ENCODE results near the gene SUSD3.

SUSD3 gene

DNA sequence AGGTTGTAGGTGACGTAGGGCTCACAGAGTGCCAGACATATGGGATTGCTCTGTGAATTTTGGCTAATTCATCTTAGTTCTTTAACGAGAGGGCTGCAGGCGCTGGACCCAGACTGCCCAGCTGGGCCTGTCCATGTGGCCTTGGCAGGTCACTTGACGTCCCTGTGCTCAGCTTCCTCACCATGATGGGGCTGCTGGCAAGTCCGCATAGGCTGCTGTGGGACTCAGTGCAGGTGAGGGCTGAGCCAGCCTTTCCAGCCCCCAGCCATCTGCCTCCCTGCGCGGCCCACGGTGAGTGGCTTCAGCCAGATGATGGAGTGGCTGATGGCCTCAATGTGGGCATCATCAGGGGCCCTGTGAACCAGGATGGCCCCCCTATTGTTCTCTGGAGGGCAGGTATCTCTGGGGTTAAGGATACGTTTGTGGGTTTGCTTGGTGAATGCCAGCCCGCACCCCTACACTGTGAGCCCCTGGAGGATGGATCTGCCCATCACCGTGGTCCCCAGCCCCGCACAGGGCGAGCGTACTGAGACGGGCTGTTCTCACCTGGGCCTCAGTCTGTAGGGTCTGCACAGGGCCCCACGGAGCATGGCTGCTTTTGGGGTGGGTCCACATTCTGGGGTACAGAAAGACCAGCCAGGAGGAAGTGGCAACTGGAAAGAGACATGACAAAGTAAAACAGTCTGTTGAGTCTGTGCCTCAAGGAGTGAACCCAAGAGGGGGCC lies 41.2 kb downstream of the SUSD3 start:
- TF ChIP-seq, protein P1, sequence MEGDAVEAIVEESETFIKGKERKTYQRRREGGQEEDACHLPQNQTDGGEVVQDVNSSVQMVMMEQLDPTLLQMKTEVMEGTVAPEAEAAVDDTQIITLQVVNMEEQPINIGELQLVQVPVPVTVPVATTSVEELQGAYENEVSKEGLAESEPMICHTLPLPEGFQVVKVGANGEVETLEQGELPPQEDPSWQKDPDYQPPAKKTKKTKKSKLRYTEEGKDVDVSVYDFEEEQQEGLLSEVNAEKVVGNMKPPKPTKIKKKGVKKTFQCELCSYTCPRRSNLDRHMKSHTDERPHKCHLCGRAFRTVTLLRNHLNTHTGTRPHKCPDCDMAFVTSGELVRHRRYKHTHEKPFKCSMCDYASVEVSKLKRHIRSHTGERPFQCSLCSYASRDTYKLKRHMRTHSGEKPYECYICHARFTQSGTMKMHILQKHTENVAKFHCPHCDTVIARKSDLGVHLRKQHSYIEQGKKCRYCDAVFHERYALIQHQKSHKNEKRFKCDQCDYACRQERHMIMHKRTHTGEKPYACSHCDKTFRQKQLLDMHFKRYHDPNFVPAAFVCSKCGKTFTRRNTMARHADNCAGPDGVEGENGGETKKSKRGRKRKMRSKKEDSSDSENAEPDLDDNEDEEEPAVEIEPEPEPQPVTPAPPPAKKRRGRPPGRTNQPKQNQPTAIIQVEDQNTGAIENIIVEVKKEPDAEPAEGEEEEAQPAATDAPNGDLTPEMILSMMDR (IDR thresholded peaks at IDR 0.05), result no peak

DNA sequence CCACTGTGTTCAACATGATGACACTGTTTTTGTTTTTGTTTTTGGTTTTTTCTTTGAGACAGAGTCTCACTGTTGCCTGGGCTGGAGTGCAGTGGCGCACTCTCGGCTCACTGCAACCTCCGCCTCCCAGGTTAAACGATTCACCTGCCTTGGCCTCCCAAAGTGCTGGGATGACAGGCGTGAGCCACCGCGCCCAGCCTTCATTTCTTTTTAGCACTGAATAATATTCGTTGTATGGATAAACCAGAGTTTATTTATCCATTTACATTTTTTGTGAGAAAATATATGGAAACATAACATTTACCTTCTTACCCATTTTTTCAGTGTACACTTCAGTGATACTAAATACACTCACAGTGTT lies 41.8 kb downstream of the SUSD3 start:
- TF ChIP-seq, protein P1 (IDR thresholded peaks at IDR 0.05), result no peak

DNA sequence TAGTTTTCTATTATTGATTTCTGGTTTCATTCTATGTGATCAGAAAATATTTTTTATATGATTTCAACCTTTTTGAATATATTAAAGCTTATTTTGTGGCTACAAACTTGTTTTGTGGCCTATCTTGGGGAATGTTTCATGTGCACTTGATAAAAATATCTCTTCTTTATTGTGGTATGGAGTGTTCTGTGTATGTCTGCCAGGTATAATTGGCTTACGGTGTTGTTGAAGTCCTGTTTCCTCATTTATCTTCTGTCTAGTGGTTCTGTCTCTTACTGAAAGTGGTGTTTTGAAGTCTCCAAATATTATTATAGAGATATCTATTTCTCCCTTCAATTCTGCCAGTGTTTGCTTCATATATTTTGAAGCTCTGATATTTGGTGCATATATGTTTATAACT lies 47.1 kb downstream of the SUSD3 start:
- TF ChIP-seq, protein P1 (IDR thresholded peaks at IDR 0.05), result no peak

DNA sequence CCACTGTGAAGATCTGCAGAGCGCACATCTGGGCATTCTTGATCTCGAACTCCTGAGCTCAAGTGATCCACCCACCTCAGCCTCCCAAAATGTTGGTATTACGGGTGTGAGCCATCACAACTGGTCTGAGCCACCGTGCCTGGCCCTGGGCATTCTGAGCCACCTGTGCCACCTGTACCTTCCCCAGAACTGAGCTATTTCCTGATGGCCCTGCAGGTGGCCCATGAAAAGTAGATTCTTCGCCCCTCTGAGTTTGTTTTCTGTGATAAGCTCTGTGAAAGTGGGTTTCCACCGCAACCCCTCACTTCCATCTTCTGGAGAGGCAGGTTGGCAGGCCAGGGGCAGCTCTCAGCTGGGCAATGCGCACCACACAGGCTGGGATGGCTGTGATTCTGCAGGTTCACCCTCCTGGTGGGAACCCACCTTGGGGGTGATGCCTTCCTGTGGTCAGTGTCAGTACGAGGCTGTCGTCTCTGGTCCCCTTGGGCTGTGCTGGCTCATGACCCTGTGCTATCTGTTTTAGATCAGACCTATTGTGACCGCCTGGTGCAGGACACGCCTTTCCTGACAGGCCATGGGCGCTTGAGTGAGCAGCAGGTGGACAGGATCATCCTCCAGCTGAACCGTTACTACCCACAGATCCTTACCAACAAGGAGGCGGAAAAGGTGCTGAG lies 48.8 kb downstream of the SUSD3 start:
- TF ChIP-seq, protein P1 (IDR thresholded peaks at IDR 0.05), result no peak

DNA sequence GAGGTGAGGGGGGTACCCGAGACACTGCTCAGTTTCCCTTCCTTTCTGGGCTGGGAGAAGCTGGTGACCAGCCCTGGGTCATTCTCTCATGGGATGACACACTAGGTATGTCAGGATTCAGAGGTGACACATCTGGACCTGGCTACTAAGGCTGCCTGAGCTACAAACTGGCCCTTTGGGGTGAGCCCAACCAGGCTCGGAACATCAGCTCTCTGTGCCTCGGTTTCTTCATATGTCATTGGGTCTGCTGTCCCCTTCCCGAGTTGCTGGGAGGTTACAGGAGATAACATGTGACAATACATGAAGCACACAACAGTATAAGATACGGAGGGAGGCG lies 49.3 kb downstream of the SUSD3 start:
- TF ChIP-seq, protein P1 (IDR thresholded peaks at IDR 0.05), result no peak

DNA sequence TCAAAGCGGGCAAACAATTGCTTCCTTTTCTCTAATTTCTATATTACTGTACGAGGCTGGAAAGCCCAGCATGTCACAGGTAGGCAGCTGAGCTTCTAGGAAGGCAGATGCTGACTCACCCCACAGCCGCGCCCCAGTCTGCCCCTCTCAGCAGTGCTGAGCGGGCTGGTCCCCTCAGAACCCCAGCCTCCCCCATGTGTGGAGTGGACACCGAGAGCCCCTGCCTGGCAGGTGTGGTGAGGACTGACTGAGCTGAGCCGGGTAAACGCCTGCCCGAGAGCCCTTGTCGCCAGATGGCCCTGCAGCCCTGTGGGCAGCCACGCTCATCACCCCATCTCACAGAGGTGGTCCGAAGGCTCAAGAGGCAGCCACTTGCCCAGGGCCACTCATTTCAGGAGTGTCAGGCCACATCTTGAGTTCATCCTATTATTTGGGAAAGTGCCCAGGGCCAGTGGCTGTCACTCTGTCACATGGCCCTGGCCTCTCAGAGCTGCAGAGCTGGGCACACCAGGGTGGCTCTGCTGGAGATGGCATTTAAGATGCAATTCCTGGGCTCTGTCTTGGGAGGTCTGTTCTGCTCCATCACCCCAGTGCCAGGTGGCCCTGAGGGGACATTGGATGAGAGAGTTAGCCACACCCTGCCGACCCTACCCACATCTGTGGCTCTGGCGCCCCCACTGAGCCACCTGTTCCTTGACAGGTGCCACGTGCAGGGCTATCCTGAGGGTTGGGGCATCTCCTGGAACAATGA lies 50.0 kb downstream of the SUSD3 start:
- TF ChIP-seq, protein P1 (IDR thresholded peaks at IDR 0.05), result no peak

DNA sequence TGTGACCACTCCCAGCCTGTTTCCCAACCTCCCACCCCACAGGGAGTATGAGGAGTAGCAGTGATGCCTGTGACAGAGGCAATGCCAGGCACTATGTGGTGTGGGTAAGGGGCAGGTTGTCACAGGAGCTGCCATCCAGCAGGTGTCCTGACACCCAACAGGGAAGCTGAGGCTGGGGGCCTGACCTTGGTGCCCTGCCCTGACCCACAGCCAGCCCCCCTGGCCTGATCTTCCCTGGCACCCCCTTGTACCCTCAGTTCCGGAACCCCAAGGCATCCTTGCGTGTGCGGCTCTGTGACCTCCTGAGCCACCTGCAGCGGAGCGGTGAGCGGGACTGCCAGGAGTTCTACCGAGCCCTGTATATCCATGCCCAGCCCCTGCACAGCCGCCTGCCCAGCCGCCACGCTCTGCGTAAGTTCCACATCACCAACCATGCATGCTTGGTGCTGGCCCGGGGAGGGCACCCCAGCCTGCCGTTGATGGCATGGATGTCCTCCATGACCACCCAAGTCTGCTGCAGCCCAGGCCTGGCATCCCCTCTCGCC lies 51.9 kb downstream of the SUSD3 start:
- TF ChIP-seq, protein P1 (IDR thresholded peaks at IDR 0.05), result no peak

All from LNCAP (cell line).